Epidermal melanocyte (primary cell): ENCODE measurements around the gene PODN.

Experiments
- DNase-seq: peaks from one replicate; pipeline ENCODE4 v3.0.0; 2011; ENCODE audit warnings: low spot score; ENCODE audit not compliant: insufficient read length

PODN gene

GRCh38 chr1:53114581-53115400, 52.8 kb downstream of the PODN start:
- no peak for DNase-seq

GRCh38 chr1:53115403-53116306, 53.6 kb downstream of the PODN start:
- DNase-seq = peak; percentile 48

GRCh38 chr1:53116307-53116810, 54.3 kb downstream of the PODN start:
- no peak for DNase-seq

GRCh38 chr1:53116933-53117600, 55.1 kb downstream of the PODN start:
- no peak for DNase-seq

GRCh38 chr1:53117836-53118235, 55.8 kb downstream of the PODN start:
- DNase-seq = no peak

GRCh38 chr1:53120659-53121058, 58.6 kb downstream of the PODN start:
- no peak for DNase-seq

GRCh38 chr1:53121319-53122172, 59.5 kb downstream of the PODN start:
- no peak for DNase-seq

GRCh38 chr1:53122201-53122885, 60.3 kb downstream of the PODN start:
- no peak for DNase-seq

GRCh38 chr1:53122961-53123413, 61.0 kb downstream of the PODN start:
- DNase-seq = no peak

GRCh38 chr1:53123453-53124140, 61.6 kb downstream of the PODN start:
- no peak for DNase-seq

GRCh38 chr1:53125122-53125521, 63.1 kb downstream of the PODN start:
- peak; percentile 51 for DNase-seq

GRCh38 chr1:53125623-53126360, 63.8 kb downstream of the PODN start:
- DNase-seq = no peak

- no peak for DNase-seq
These were observed 64.5 kb downstream of the PODN start for GRCh38 chr1:53126495-53126894.

- DNase-seq = no peak
These were observed 65.5 kb downstream of the PODN start for GRCh38 chr1:53127546-53127945.

GRCh38 chr1:53128401-53128800, 66.4 kb downstream of the PODN start:
- no peak for DNase-seq

GRCh38 chr1:53129891-53130597, 68.0 kb downstream of the PODN start:
- DNase-seq = no peak

- no peak for DNase-seq
These were observed 68.5 kb downstream of the PODN start for GRCh38 chr1:53130598-53130877.

- DNase-seq = no peak
These were observed 69.0 kb downstream of the PODN start for GRCh38 chr1:53130878-53131589.
